D721Med (cell line): ENCODE results near the gene BRCA2.

Experiments
- DNase-seq: peaks from one replicate; pipeline ENCODE4 v3.0.0; 2011; ENCODE audit warnings: low spot score; ENCODE audit not compliant: insufficient read length
- FAIRE-seq: peaks from 2 replicates; lab custom pipeline; 2011; peaks lifted over from hg19 to GRCh38; lab: Jason Lieb, UNC
- CTCF ChIP-seq: IDR thresholded peaks from 2 replicates; pipeline ENCODE4 v1.5.1; 2012; ENCODE audit warnings: mild to moderate bottlenecking, control low read depth; ENCODE audit not compliant: insufficient read depth; ENCODE audit errors: missing control alignments

BRCA2 gene

GRCh38 chr13:32362574-32362973, 47.3 kb downstream of the BRCA2 start:
- FAIRE-seq (no peak), DNase-seq (no peak)
- TF ChIP-seq CTCF = no peak

- TF ChIP-seq CTCF = no peak
- DNase-seq = no peak
- FAIRE-seq = no peak
These were observed 55.5 kb downstream of the BRCA2 start for GRCh38 chr13:32370805-32371204.

GRCh38 chr13:32376642-32377415, 61.5 kb downstream of the BRCA2 start:
- FAIRE-seq = no peak

GRCh38 chr13:32378012-32378411, 62.7 kb downstream of the BRCA2 start:
- peak; percentile 0 for TF ChIP-seq CTCF
- FAIRE-seq (no peak), DNase-seq (no peak)

More at GRCh38 chr13:32376642-32377415, 61.5 kb downstream of the BRCA2 start:
- DNase-seq = no peak
- TF ChIP-seq CTCF = no peak

- peak; percentile 59 for TF ChIP-seq CTCF
- FAIRE-seq (no peak), DNase-seq (no peak)
These were observed 66.2 kb downstream of the BRCA2 start for GRCh38 chr13:32381539-32381938.

- no peak for DNase-seq
- no peak for TF ChIP-seq CTCF
- FAIRE-seq = no peak
These were observed 68.7 kb downstream of the BRCA2 start for GRCh38 chr13:32383836-32384618.
